CD4-positive, alpha-beta T cell (primary cell): Measurements from ENCODE around the gene CDH5. TPM values are rescaled to one million over a fixed set of nuclear protein-coding genes. Genes with fewer than 3 reads are reported as not detected.

ENCODE experiments used
- ATAC-seq: fragments of 200-7000 bp; cut with Tn5 transposase; one replicate; pipeline ENCODE4 v1.10.0; 2022; ENCODE audit warnings: mild to moderate bottlenecking; ENCODE audit not compliant: poor library complexity
- CTCF ChIA-PET: fragments of 350-600 bp; sonication (Branson Sonifier 250); formaldehyde crosslinking; loops from one replicate; lab custom pipeline; 2021; ENCODE audit warnings: antibody characterized with exemption, inconsistent platforms; lab: Charles Lee
- POLR2A ChIA-PET: fragments of 350-600 bp; sonication (Branson Sonifier 250); formaldehyde crosslinking; loops from one replicate; lab custom pipeline; 2021; ENCODE audit warnings: antibody characterized with exemption, inconsistent platforms; lab: Charles Lee
- DNase-seq, 14 experiments: peaks; one replicate each; pipeline ENCODE4 v3.0.0-alpha.2; 2013 to 2020; ENCODE audit warnings: mixed read lengths in 2 of 14
- H3K27ac ChIP-seq, 2 donors: one replicate each; pipeline versions ENCODE4 v1.5.1 to v1.7.0; 2013; ENCODE audit warnings: low read length in 2 of 2, low read depth in 1 of 2, mild to moderate bottlenecking in 1 of 2
- H3K27me3 ChIP-seq, 2 experiments: 1 replicate in 1 of 2; 2 replicates in 1 of 2; pipeline versions ENCODE4 v1.6.1 to v1.7.0; 2013; ENCODE audit warnings: low read length in 2 of 2, control low read depth in 1 of 2, mild to moderate bottlenecking in 1 of 2, moderate library complexity in 1 of 2; ENCODE audit not compliant: insufficient read depth in 2 of 2, control insufficient read depth in 1 of 2
- H3K36me3 ChIP-seq: one replicate; pipeline ENCODE4 v1.6.1; 2013; ENCODE audit warnings: low read length, control low read depth; ENCODE audit not compliant: insufficient read depth
- H3K4me1 ChIP-seq: one replicate; pipeline ENCODE4 v1.6.1; 2013; ENCODE audit warnings: low read length, control low read depth; ENCODE audit not compliant: insufficient read depth
- H3K4me3 ChIP-seq: one replicate; pipeline ENCODE4 v1.5.1; 2013; ENCODE audit warnings: mild to moderate bottlenecking, low read length, moderate library complexity
- H3K9me3 ChIP-seq, 2 experiments: 1 replicate in 1 of 2; 2 replicates in 1 of 2; pipeline versions ENCODE4 v1.6.1 to v1.7.0; 2013; ENCODE audit warnings: low read length in 2 of 2, mild to moderate bottlenecking in 2 of 2, control low read depth in 1 of 2, moderate library complexity in 1 of 2; ENCODE audit not compliant: control insufficient read depth in 1 of 2, insufficient read depth in 1 of 2
- H3K27ac Mint-ChIP-seq: one replicate; pipeline ENCODE4 v1.8.0; 2020; ENCODE audit warnings: mixed read lengths
- H3K27me3 Mint-ChIP-seq: one replicate; pipeline ENCODE4 v1.8.0; 2021; ENCODE audit warnings: mixed read lengths
- H3K36me3 Mint-ChIP-seq: one replicate; pipeline ENCODE4 v1.8.0; 2021; ENCODE audit warnings: low read depth, mixed read lengths
- H3K4me1 Mint-ChIP-seq: one replicate; pipeline ENCODE4 v1.8.0; 2021; ENCODE audit warnings: low read depth, mixed read lengths
- H3K4me3 Mint-ChIP-seq: one replicate; pipeline ENCODE4 v1.8.0; 2020; ENCODE audit warnings: mild to moderate bottlenecking, mixed read lengths
- H3K9me3 Mint-ChIP-seq: one replicate; pipeline ENCODE4 v1.8.0; 2020; ENCODE audit warnings: mixed read lengths
- CTCF ChIP-seq: fragments of 200-600 bp; IDR thresholded peaks from one replicate; pipeline ENCODE4 v1.8.0; 2022; ENCODE audit warnings: antibody characterized with exemption, mild to moderate bottlenecking
- intact Hi-C, 2 experiments: fragments of 100-400 bp; cut with DNase I in 1 of 2; cut with micrococcal nuclease in 1 of 2; formaldehyde crosslinking; loops; one replicate each; pipeline versions ENCODE4 v1.15.1 to v1.9.0; 2023 to 2025; cut with DNase I, micrococcal nuclease
- total RNA-seq, 174 experiments: library from RNA in 2 of 174; stranded (reverse) in 2 of 174; gene quantifications; one replicate each; pipeline ENCODE4 v1.2.3 and lab custom pipeline; 2021 to 2026

CDH5 gene
- total RNA-seq, 2 experiments from 2014 or later = not detected

DNA sequence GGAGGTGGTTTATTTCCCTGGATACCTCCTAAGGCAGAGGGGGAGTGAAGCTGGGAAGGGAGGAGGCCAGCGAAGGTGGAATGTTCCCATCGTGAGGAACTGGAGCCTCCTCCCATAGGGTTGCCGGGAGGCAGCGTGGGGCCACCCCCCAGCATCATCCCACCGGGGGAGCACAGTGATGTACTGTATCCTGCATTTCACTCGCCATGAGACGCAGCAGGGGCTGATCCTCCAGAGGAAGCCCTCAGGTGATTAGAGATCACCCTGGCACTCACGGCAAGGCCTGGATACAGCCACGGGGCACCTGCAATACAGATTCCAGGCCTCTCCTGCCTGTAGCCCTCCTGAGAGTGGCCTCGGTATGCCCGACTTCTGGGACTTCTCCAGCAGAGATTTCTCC, 35.1 kb downstream of the CDH5 start:
- CTCF ChIA-PET = no interaction called here

GRCh38 chr16:66402166-66402565, 35.7 kb downstream of the CDH5 start:
- Mint-ChIP-seq H3K4me3 (no peak overlapping the region), H3K27ac (no peak overlapping the region), H3K9me3 (no peaks in the 10 kb centered on the region), H3K36me3 (no peaks in the 10 kb centered on the region), H3K4me1 (peaks cover 3% of the 10 kb centered on the region), H3K27me3 (no peaks in the 10 kb centered on the region)
- Histone ChIP-seq H3K4me1 (peaks cover 10% of the 10 kb centered on the region), H3K36me3 (no peaks in the 10 kb centered on the region), H3K4me3 (no peak overlapping the region), H3K9me3 (no peaks in the 10 kb centered on the region), H3K27ac (no peak overlapping the region), H3K27me3 (peaks cover 0 to 7% of the 10 kb centered on the region in 2 experiments)
- ATAC-seq = no peak
- no peak for TF ChIP-seq CTCF
- intact Hi-C loops = no loop called here
- ChIA-PET POLR2A (no interaction called here), CTCF (no interaction called here)
- DNase-seq = no peak

More for the DNA sequence above, 35.1 kb downstream of the CDH5 start:
- Histone ChIP-seq H3K4me1 (peaks cover 4% of the 10 kb centered on the region), H3K4me3 (no peak overlapping the region), H3K36me3 (no peaks in the 10 kb centered on the region), H3K27me3 (peaks cover 0 to 7% of the 10 kb centered on the region in 2 experiments), H3K9me3 (no peaks in the 10 kb centered on the region), H3K27ac (no peak overlapping the region)
- ATAC-seq (no peak), DNase-seq (no peak)
- Mint-ChIP-seq H3K4me1 (no peaks in the 10 kb centered on the region), H3K27me3 (no peaks in the 10 kb centered on the region), H3K4me3 (no peak overlapping the region), H3K9me3 (no peaks in the 10 kb centered on the region), H3K36me3 (no peaks in the 10 kb centered on the region), H3K27ac (no peak overlapping the region)
- POLR2A ChIA-PET = no interaction called here
- no peak for TF ChIP-seq CTCF
- intact Hi-C loops = no loop called here

- no peak overlapping the region for H3K27ac ChIP-seq
- Mint-ChIP-seq H3K27ac (no peak overlapping the region), H3K9me3 (no peaks in the 10 kb centered on the region), H3K27me3 (no peaks in the 10 kb centered on the region), H3K4me1 (peaks cover 6% of the 10 kb centered on the region), H3K4me3 (no peak overlapping the region), H3K36me3 (no peaks in the 10 kb centered on the region)
- no peak for DNase-seq
- H3K36me3 ChIP-seq = no peaks in the 10 kb centered on the region
- POLR2A ChIA-PET = no interaction called here
- H3K4me1 ChIP-seq = peaks cover 12% of the 10 kb centered on the region
- TF ChIP-seq CTCF = no peak
- intact Hi-C loops = no loop called here
- CTCF ChIA-PET = no interaction called here
- no peak overlapping the region for H3K4me3 ChIP-seq
- H3K9me3 ChIP-seq = no peaks in the 10 kb centered on the region
- peaks cover 0 to 7% of the 10 kb centered on the region in 2 experiments for H3K27me3 ChIP-seq
- no peak for ATAC-seq
Observed at GRCh38 chr16:66402591-66403230, 36.2 kb downstream of the CDH5 start.
